A549 (cell line): Measurements from ENCODE around the gene ACTN1. TPM values are rescaled to one million over a fixed set of nuclear protein-coding genes. Genes with fewer than 3 reads are reported as not detected.
A peak's percentile ranks its signal among the peaks of the same experiment; 100 is the strongest.

Experiments
- ATAC-seq, 2 experiments: fragments of 200-7000 bp in 1 of 2; fragments of >200 bp in 1 of 2; cut with Nextera tagmentation in 1 of 2; cut with Tn5 transposase in 1 of 2; 3 replicates each; pipeline versions ENCODE4 v1.8.0 to v1.9.1; 2018 to 2020; ENCODE audit warnings: mild to moderate bottlenecking in 1 of 2, moderate library complexity in 1 of 2
- CTCF ChIA-PET: fragments of 300-600 bp; sonication (Branson Sonifier 250); formaldehyde crosslinking; extraction: SDS; loops from one replicate; lab custom pipeline; 2021; ENCODE audit warnings: antibody characterized with exemption, inconsistent platforms; lab: Yijun Ruan, JAX
- POLR2A ChIA-PET: fragments of 350-600 bp; formaldehyde crosslinking; extraction: SDS; loops from one replicate; lab custom pipeline; 2021; ENCODE audit warnings: antibody characterized with exemption, inconsistent platforms; lab: Yijun Ruan, JAX
- DNase-seq, 2 experiments: peaks; one replicate each; pipeline versions ENCODE4 v3.0.0 to v3.0.0-alpha.2; 2011 to 2016; ENCODE audit warnings: low read depth in 1 of 2, low spot score in 1 of 2
- FAIRE-seq: peaks from 2 replicates; lab custom pipeline; 2011; peaks lifted over from hg19 to GRCh38; lab: Jason Lieb, UNC
- H3K27ac ChIP-seq, 2 experiments: fragments of >200 bp; sonication (Bioruptor Twin); formaldehyde crosslinking; 3 replicates each; pipeline ENCODE4 v1.5.1; 2016 to 2017
- H3K4me1 ChIP-seq: fragments of >200 bp; sonication (Bioruptor Twin); formaldehyde crosslinking; 3 replicates; pipeline ENCODE4 v1.6.1; 2016
- H3K4me2 ChIP-seq: fragments of >200 bp; sonication (Bioruptor Twin); formaldehyde crosslinking; 3 replicates; pipeline ENCODE4 v1.6.1; 2016
- H3K4me3 ChIP-seq: fragments of >200 bp; sonication (Bioruptor Twin); formaldehyde crosslinking; 3 replicates; pipeline ENCODE4 v1.5.1; 2016
- H3K9me3 ChIP-seq: fragments of >200 bp; sonication (Bioruptor Twin); formaldehyde crosslinking; 3 replicates; pipeline ENCODE4 v1.6.1; 2016
- BHLHE40 ChIP-seq: IDR thresholded peaks from 2 replicates; pipeline ENCODE4 v1.6.1; 2012; ENCODE audit warnings: low read depth, low read length, inconsistent platforms
- CTCF ChIP-seq: fragments of >200 bp; sonication (Bioruptor Twin); formaldehyde crosslinking; IDR thresholded peaks from 3 replicates; pipeline ENCODE4 v1.5.1; 2016
- EHF ChIP-seq: fragments of 250-450 bp; sonication (Bioruptor Pico); IDR thresholded peaks from 2 replicates; pipeline ENCODE4 v1.5.0; 2020; ENCODE audit warnings: mild to moderate bottlenecking
- ESRRA ChIP-seq: fragments of 150-350 bp; IDR thresholded peaks from 2 replicates; pipeline ENCODE4 v1.6.1; 2014; ENCODE audit warnings: mild to moderate bottlenecking, low read length, borderline replicate concordance
- FOXS1 ChIP-seq: fragments of 250-450 bp; sonication (Bioruptor Pico); IDR thresholded peaks from 2 replicates; pipeline ENCODE4 v1.5.0; 2020; ENCODE audit warnings: mild to moderate bottlenecking, moderate library complexity
- GATA3 ChIP-seq: IDR thresholded peaks from 2 replicates; pipeline ENCODE4 v1.6.1; 2012; ENCODE audit warnings: borderline replicate concordance
- HDAC2 ChIP-seq: fragments of 200-600 bp; sonication (generic); IDR thresholded peaks from 2 replicates; pipeline ENCODE4 v1.6.1; 2016
- HMGXB4 ChIP-seq: fragments of 250-450 bp; sonication (Bioruptor Pico); IDR thresholded peaks from 2 replicates; pipeline ENCODE4 v1.5.0; 2021; ENCODE audit warnings: mild to moderate bottlenecking, moderate library complexity, borderline replicate concordance
- HOXB13 ChIP-seq: fragments of 250-450 bp; sonication (Bioruptor Pico); IDR thresholded peaks from 2 replicates; pipeline ENCODE4 v1.5.0; 2020; ENCODE audit warnings: low read depth, mild to moderate bottlenecking, moderate library complexity
- MYC ChIP-seq: IDR thresholded peaks from 2 replicates; pipeline ENCODE4 v1.6.1; 2012; ENCODE audit warnings: mild to moderate bottlenecking, inconsistent platforms, low read length, improper control_type of control experiment, borderline replicate concordance
- NFE2L2 ChIP-seq: fragments of 150-350 bp; conservative IDR thresholded peaks from 2 replicates; pipeline ENCODE4 v1.6.1; 2014; ENCODE audit warnings: low read length
- NPAS2 ChIP-seq: fragments of 250-450 bp; sonication (Bioruptor Pico); IDR thresholded peaks from 2 replicates; pipeline ENCODE4 v1.8.0; 2022; ENCODE audit warnings: mild to moderate bottlenecking, moderate library complexity, borderline replicate concordance
- RARB ChIP-seq: fragments of 250-450 bp; sonication (Bioruptor Pico); IDR thresholded peaks from 2 replicates; pipeline ENCODE4 v1.8.0; 2021; ENCODE audit warnings: mild to moderate bottlenecking, moderate library complexity
- RNF2 ChIP-seq: fragments of 200-600 bp; sonication (generic); IDR thresholded peaks from 2 replicates; pipeline ENCODE4 v1.6.1; 2016; ENCODE audit warnings: low read depth, mild to moderate bottlenecking, antibody characterized with exemption, moderate library complexity, borderline replicate concordance
- SREBF2 ChIP-seq: fragments of 450-650 bp; IDR thresholded peaks from 2 replicates; pipeline ENCODE4 v1.6.1; 2014; ENCODE audit warnings: mild to moderate bottlenecking, moderate library complexity
- ZC3H11A ChIP-seq: fragments of 450-650 bp; IDR thresholded peaks from 2 replicates; pipeline ENCODE4 v1.6.1; 2014; ENCODE audit warnings: antibody characterized with exemption, mild to moderate bottlenecking
- ZFP36 ChIP-seq: fragments of 450-650 bp; IDR thresholded peaks from 2 replicates; pipeline ENCODE4 v1.6.1; 2014; ENCODE audit warnings: borderline replicate concordance; ENCODE audit not compliant: partially characterized antibody
- ZNF302 ChIP-seq: fragments of 250-450 bp; sonication (Bioruptor Pico); IDR thresholded peaks from 2 replicates; pipeline ENCODE4 v1.9.0; 2021; ENCODE audit warnings: inconsistent platforms, mild to moderate bottlenecking, moderate library complexity
- ZSCAN20 ChIP-seq: fragments of 250-450 bp; sonication (Bioruptor Pico); IDR thresholded peaks from 2 replicates; pipeline ENCODE4 v1.8.0; 2022; ENCODE audit warnings: mild to moderate bottlenecking, moderate library complexity
- WGBS: methylation state at CpG from one replicate; pipeline ENCODE4 v1.1.6; 2017; ENCODE audit errors: missing lambda C conversion rate; 5-methylcytosine and 5-hydroxymethylcytosine counted together
- polyA plus RNA-seq, 4 experiments: library from polyadenylated mRNA; depleted of rRNA in 3 of 4; stranded (reverse); fragments of >200 nt; fragmentation: RNase III in 1 of 4; extraction: RNeasy Plus Mini Kit Qiagen cat#74134 plus additional on column Dnase treatment in 1 of 4; gene quantifications; 2 replicates in 3 of 4; 3 replicates in 1 of 4; pipeline ENCODE4 v1.2.3, GENCODE V29; 2011 to 2017
- TF ChIP-seq, protein P1 (sequence below): IDR thresholded peaks from 2 replicates; pipeline ENCODE4 v1.6.1; 2012

The ACTN1 gene
- polyA plus RNA-seq, 2 of the 4 experiments (the other 2 are of a cell fraction) = 208 to 245 TPM

DNA sequence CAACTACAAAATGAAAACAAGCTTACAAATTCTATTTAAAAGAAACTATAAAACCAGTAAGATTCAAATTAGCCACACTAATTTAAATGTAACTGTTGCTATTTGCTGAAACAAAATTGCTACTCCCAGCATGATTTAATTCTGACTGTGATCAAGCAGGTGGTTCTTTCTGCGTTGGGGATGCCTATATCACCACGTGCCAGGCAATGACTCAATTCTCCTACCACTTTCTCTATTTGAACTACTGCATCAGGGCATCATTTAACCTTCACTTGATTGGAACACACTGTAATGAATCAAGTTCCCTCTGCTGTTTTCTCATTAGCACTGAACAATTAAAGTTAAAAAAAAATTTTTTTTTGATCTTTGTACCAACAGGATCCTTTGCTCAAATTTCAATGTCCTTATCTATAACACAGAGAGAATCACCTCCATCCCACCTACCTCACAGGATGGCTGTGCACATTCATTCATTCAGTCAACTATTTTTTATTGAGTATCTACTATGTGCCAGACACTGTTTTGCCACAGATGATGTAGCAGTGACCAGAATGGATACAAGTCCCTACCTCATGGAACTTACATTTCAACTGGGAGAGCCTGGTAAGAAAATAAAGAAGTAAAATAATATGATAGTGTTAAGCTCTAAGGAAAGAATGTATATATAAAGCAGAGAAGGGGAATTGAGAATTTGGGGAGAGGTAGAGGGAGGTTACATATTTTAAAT lies 8.0 kb upstream of the ACTN1 start:
- WGBS = 30% methylated on average over 2 of the region's 2 CpGs
- Histone ChIP-seq H3K4me3 (no peak overlapping the region), H3K9me3 (no peaks in the 10 kb centered on the region), H3K27ac (no peak overlapping the region), H3K4me2 (no peak overlapping the region)
- DNase-seq = no peak
- no peak for TF ChIP-seq HDAC2
- TF ChIP-seq NPAS2 = no peak
- no peak for TF ChIP-seq ZNF302 (CRISPR knock-in tag)
- TF ChIP-seq EHF (CRISPR knock-in tag) = no peak
- no peak for TF ChIP-seq SREBF2
- no peak for TF ChIP-seq BHLHE40
- no peak for TF ChIP-seq FOXS1 (CRISPR knock-in tag)
- no peak for TF ChIP-seq RARB (CRISPR knock-in tag)
- no peak for TF ChIP-seq NFE2L2
- TF ChIP-seq HMGXB4 = no peak
- no peak for TF ChIP-seq ZSCAN20 (CRISPR knock-in tag)
- TF ChIP-seq, all 56 proteins: peak for 0
- ChIA-PET CTCF (interaction anchor here (0.7 to 8.2 kb wide), 6 partner anchors 15 to 143 kb away, joined by 3 to 48 read pairs (median 4); no protein-coding TSS in a partner anchor), POLR2A (no interaction called here)
- FAIRE-seq (no peak), ATAC-seq (no peak)
- peaks cover 12% of the 10 kb centered on the region; the same call in 2 of the 3 replicates for H3K4me1 ChIP-seq

- TF ChIP-seq ESRRA = no peak
- TF ChIP-seq ZC3H11A = no peak
- TF ChIP-seq ZFP36 = no peak
- no peak for TF ChIP-seq CTCF
- no peak for TF ChIP-seq GATA3
- no peak for TF ChIP-seq MYC
- TF ChIP-seq RNF2 = no peak
- TF ChIP-seq, all 56 proteins: peak for 0
- ATAC-seq (no peak), FAIRE-seq (no peak), DNase-seq (no peak)
- H3K27ac ChIP-seq = peak overlapping the region in 1 of 2 experiments; percentile 43; a peak in 1 of 6 replicates
- whole genome bisulfite sequencing = 84% methylated on average over 2 of the region's 2 CpGs
- CTCF ChIA-PET = interaction anchor here (0.7 to 8.2 kb wide), 7 partner anchors 9 to 142 kb away, joined by 3 to 48 read pairs (median 5); no protein-coding TSS in a partner anchor
- no peaks in the 10 kb centered on the region for H3K9me3 ChIP-seq
- H3K4me1 ChIP-seq = peaks cover 12% of the 10 kb centered on the region; the same call in 2 of the 3 replicates
- no peak overlapping the region for H3K4me2 ChIP-seq
- POLR2A ChIA-PET = no interaction called here
- H3K4me3 ChIP-seq = no peak overlapping the region
Measured at GRCh38 chr14:68986225-68986624, 7.1 kb upstream of the ACTN1 start.

DNA sequence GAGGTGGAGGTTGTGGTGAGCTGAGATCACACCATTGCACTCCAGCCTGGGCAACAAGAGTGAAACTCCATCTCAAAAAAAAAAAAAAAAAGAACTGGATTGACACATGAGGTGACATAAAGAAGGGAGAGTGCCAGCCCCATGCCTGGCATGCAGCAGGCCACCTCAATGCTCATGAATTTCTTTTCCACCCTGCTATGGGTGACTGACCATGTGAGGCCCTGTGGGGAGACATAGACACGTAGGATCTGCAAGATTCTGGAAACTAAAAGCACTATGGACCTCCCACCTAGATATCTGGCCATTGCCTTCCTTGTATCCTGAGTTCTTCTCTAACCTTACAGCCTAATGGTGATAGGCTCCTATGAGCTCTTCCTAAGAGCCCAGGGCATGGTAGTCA lies 5.6 kb upstream of the ACTN1 start:
- 75% methylated on average over 1 of the region's 1 CpG for WGBS
- POLR2A ChIA-PET = no interaction called here
- CTCF ChIA-PET = interaction anchor here (0.7 to 1.9 kb wide), 4 partner anchors 14 to 107 kb away, joined by 3 to 5 read pairs (median 4); no protein-coding TSS in a partner anchor

More for the DNA sequence above, 5.6 kb upstream of the ACTN1 start:
- no peak overlapping the region for H3K27ac ChIP-seq
- no peaks in the 10 kb centered on the region for H3K9me3 ChIP-seq
- ATAC-seq (no peak), DNase-seq (no peak), FAIRE-seq (no peak)
- TF ChIP-seq, protein P1, sequence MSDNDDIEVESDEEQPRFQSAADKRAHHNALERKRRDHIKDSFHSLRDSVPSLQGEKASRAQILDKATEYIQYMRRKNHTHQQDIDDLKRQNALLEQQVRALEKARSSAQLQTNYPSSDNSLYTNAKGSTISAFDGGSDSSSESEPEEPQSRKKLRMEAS = no peak
- no peak for TF ChIP-seq HOXB13 (CRISPR knock-in tag)
- H3K4me3 ChIP-seq = no peak overlapping the region
- H3K4me1 ChIP-seq = peaks cover 19% of the 10 kb centered on the region
- no peak overlapping the region for H3K4me2 ChIP-seq
